ENCODE data around the gene CISTR.
"Not testable (repeated sequence)": the region's sequence is repeated elsewhere in the genome, so short reads cannot be mapped to it uniquely, and the experiment has no call there.

Gene CISTR

GRCh38 chr12:53725824-53726223 is 26.0 kb downstream of the CISTR start:
- no peaks in the 10 kb centered on the region for H3K27me3 ChIP-seq (ENCODE audit: control insufficient read depth, insufficient read depth, low read length)
- no peak overlapping the region for H3K4me3 ChIP-seq (ENCODE audit: low read depth, low read length)
- H3K4me2 ChIP-seq (ENCODE audit: low read length): peak overlapping the region; percentile 92
- peaks cover 2% of the 10 kb centered on the region for H3K79me2 ChIP-seq
- H3K9ac ChIP-seq: no peak overlapping the region
- TF ChIP-seq CTCF (IDR thresholded peaks at IDR 0.05): no peak
- H2AFZ ChIP-seq: no peak overlapping the region
- no peaks in the 10 kb centered on the region for H3K36me3 ChIP-seq (ENCODE audit: control insufficient read depth, insufficient read depth, low read length)
- no peaks in the 10 kb centered on the region for H3K4me1 ChIP-seq
- no peak overlapping the region for H3K27ac ChIP-seq
- no peaks in the 10 kb centered on the region for H3K9me3 ChIP-seq (ENCODE audit: control insufficient read depth, low read length)

- H3K36me3 ChIP-seq (ENCODE audit: control insufficient read depth, insufficient read depth, low read length): no peaks in the 10 kb centered on the region
Measured at GRCh38 chr12:53722450-53723041, 29.2 kb downstream of the CISTR start.

GRCh38 chr12:53720946-53721345 is 30.8 kb downstream of the CISTR start:
- no peak overlapping the region for H3K4me3 ChIP-seq (ENCODE audit: low read depth, low read length)
- no peak overlapping the region for H3K27ac ChIP-seq
- no peaks in the 10 kb centered on the region for H3K36me3 ChIP-seq (ENCODE audit: control insufficient read depth, insufficient read depth, low read length)
- no peak overlapping the region for H2AFZ ChIP-seq
- no peak for TF ChIP-seq CTCF (IDR thresholded peaks at IDR 0.05)
- H3K79me2 ChIP-seq: no peaks in the 10 kb centered on the region
- no peaks in the 10 kb centered on the region for H3K4me1 ChIP-seq
- no peak overlapping the region for H3K9ac ChIP-seq
- H3K4me2 ChIP-seq (ENCODE audit: low read length): no peak overlapping the region
- H3K27me3 ChIP-seq (ENCODE audit: control insufficient read depth, insufficient read depth, low read length): no peaks in the 10 kb centered on the region
- no peaks in the 10 kb centered on the region for H3K9me3 ChIP-seq (ENCODE audit: control insufficient read depth, low read length)

More at GRCh38 chr12:53722450-53723041, 29.2 kb downstream of the CISTR start:
- Histone ChIP-seq H3K79me2 (peaks cover 2% of the 10 kb centered on the region), H3K27me3 (ENCODE audit: control insufficient read depth, insufficient read depth, low read length) (no peaks in the 10 kb centered on the region), H3K4me3 (ENCODE audit: low read depth, low read length) (no peak overlapping the region), H3K9me3 (ENCODE audit: control insufficient read depth, low read length) (no peaks in the 10 kb centered on the region), H2AFZ (no peak overlapping the region), H3K27ac (no peak overlapping the region), H3K4me1 (no peaks in the 10 kb centered on the region), H3K9ac (no peak overlapping the region), H3K4me2 (ENCODE audit: low read length) (no peak overlapping the region)
- TF ChIP-seq CTCF (IDR thresholded peaks at IDR 0.05): no peak

GRCh38 chr12:53719649-53720048 is 32.1 kb downstream of the CISTR start:
- no peak overlapping the region for H2AFZ ChIP-seq
- TF ChIP-seq CTCF (IDR thresholded peaks at IDR 0.05): no peak
- H3K36me3 ChIP-seq (ENCODE audit: control insufficient read depth, insufficient read depth, low read length): no peaks in the 10 kb centered on the region

GRCh38 chr12:53718567-53718966 is 33.2 kb downstream of the CISTR start:
- H3K27ac ChIP-seq; H3K27me3 ChIP-seq (ENCODE audit: control insufficient read depth, insufficient read depth, low read length); H3K4me2 ChIP-seq (ENCODE audit: low read length); H3K4me3 ChIP-seq (ENCODE audit: low read depth, low read length); H3K4me1 ChIP-seq; H3K79me2 ChIP-seq; H3K36me3 ChIP-seq (ENCODE audit: control insufficient read depth, insufficient read depth, low read length); H2AFZ ChIP-seq; H3K9me3 ChIP-seq (ENCODE audit: control insufficient read depth, low read length); H3K9ac ChIP-seq: not testable (repeated sequence)

More at GRCh38 chr12:53719649-53720048, 32.1 kb downstream of the CISTR start:
- no peaks in the 10 kb centered on the region for H3K4me1 ChIP-seq
- no peak overlapping the region for H3K4me2 ChIP-seq (ENCODE audit: low read length)
- H3K27ac ChIP-seq: no peak overlapping the region
- no peak overlapping the region for H3K4me3 ChIP-seq (ENCODE audit: low read depth, low read length)
- H3K9ac ChIP-seq: no peak overlapping the region
- H3K27me3 ChIP-seq (ENCODE audit: control insufficient read depth, insufficient read depth, low read length): no peaks in the 10 kb centered on the region
- H3K79me2 ChIP-seq: no peaks in the 10 kb centered on the region
- no peaks in the 10 kb centered on the region for H3K9me3 ChIP-seq (ENCODE audit: control insufficient read depth, low read length)

All from parathyroid adenoma (tissue), 2 donors.